Panc1 (cell line): ENCODE measurements around the gene SIVA1. TPM values are rescaled to one million over a fixed set of nuclear protein-coding genes. Genes with fewer than 3 reads are reported as not detected.

Experiments
- ATAC-seq: fragments of 200-7000 bp; cut with Tn5 transposase; 2 replicates; pipeline ENCODE4 v1.9.1; 2020; ENCODE audit warnings: mild to moderate bottlenecking, moderate library complexity
- BruUV-seq: library from RNA; stranded (reverse); fragments of 400-500 nt; replicated peaks from 2 replicates; lab custom pipeline; 2021; lab: Mats Ljungman, UMichigan
- CTCF ChIA-PET: fragments of 300-600 bp; sonication (Branson Sonifier 250); formaldehyde crosslinking; loops from one replicate; lab custom pipeline; 2022; ENCODE audit warnings: antibody characterized with exemption; lab: Charles Lee
- POLR2A ChIA-PET: fragments of 300-600 bp; sonication (Branson Sonifier 250); formaldehyde crosslinking; loops from one replicate; lab custom pipeline; 2022; ENCODE audit warnings: antibody characterized with exemption; lab: Charles Lee
- DNase-seq: peaks from one replicate; pipeline ENCODE4 v3.0.0-alpha.2; 2010; ENCODE audit warnings: low read depth, low spot score
- H3K27ac ChIP-seq: 2 replicates; pipeline ENCODE4 v1.5.1; 2011; ENCODE audit warnings: mild to moderate bottlenecking, low read length, inconsistent platforms
- H3K27me3 ChIP-seq: fragments of 200-500 bp; sonication (Bioruptor generic); 2 replicates; pipeline ENCODE4 v1.6.0; 2014; ENCODE audit warnings: low read length, inconsistent platforms; ENCODE audit not compliant: control insufficient read depth, insufficient read depth
- H3K36me3 ChIP-seq: fragments of 200-500 bp; sonication (Bioruptor generic); 2 replicates; pipeline ENCODE4 v1.5.1; 2014; ENCODE audit warnings: inconsistent platforms, mild to moderate bottlenecking, low read length, moderate library complexity; ENCODE audit not compliant: control insufficient read depth, insufficient read depth
- H3K4me1 ChIP-seq: 2 replicates; pipeline ENCODE4 v1.5.1; 2011; ENCODE audit warnings: inconsistent platforms, mild to moderate bottlenecking, low read length, moderate library complexity; ENCODE audit not compliant: control insufficient read depth, insufficient read depth
- H3K4me3 ChIP-seq, 2 experiments: 2 replicates each; pipeline ENCODE4 v1.5.1; 2011 to 2012; ENCODE audit warnings: low read depth in 2 of 2, low read length in 2 of 2, mild to moderate bottlenecking in 2 of 2, inconsistent platforms in 1 of 2, moderate library complexity in 1 of 2
- H3K9me3 ChIP-seq: fragments of 200-500 bp; sonication (Bioruptor generic); 2 replicates; pipeline ENCODE4 v1.5.1; 2014; ENCODE audit warnings: low read depth, mild to moderate bottlenecking, inconsistent platforms, low read length, moderate library complexity; ENCODE audit not compliant: control insufficient read depth, insufficient read depth
- POLR2AphosphoS5 ChIP-seq: IDR thresholded peaks from 2 replicates; pipeline ENCODE4 v1.6.1; 2012; ENCODE audit warnings: mild to moderate bottlenecking, low read depth, low read length, moderate library complexity
- SIN3A ChIP-seq: IDR thresholded peaks from 2 replicates; pipeline ENCODE4 v1.6.1; 2012; ENCODE audit warnings: low read depth, mild to moderate bottlenecking, low read length, moderate library complexity, borderline replicate concordance; ENCODE audit not compliant: insufficient read depth
- TCF7L2 ChIP-seq: IDR thresholded peaks from 2 replicates; pipeline ENCODE4 v1.6.1; 2011; ENCODE audit warnings: mild to moderate bottlenecking, low read depth, low read length, inconsistent platforms
- in situ Hi-C: cut with HindIII; loops from 2 replicates; pipeline ENCODE4 v1.10.0; 2016; ENCODE audit warnings: low sequenced_read_pairs, low pct_unique_long_range_greater_than_20kb
- intact Hi-C: fragments of 100-400 bp; cut with micrococcal nuclease; formaldehyde crosslinking; loops from one replicate; pipeline ENCODE4 v1.10.0; 2022; ENCODE audit not compliant: unreplicated experiment
- total RNA-seq: library from RNA; stranded (reverse); gene quantifications from one replicate; pipeline ENCODE4 v1.2.1, GENCODE V29; 2021; ENCODE audit not compliant: unreplicated experiment
- TF ChIP-seq, protein P1 (sequence below), 2 experiments: IDR thresholded peaks; 2 replicates each; pipeline ENCODE4 v1.6.1; 2011 to 2012; ENCODE audit warnings: low read depth in 2 of 2, control low read depth in 1 of 2, low read length in 1 of 2, mild to moderate bottlenecking in 1 of 2, moderate library complexity in 1 of 2; ENCODE audit not compliant: insufficient read depth in 1 of 2
- TF ChIP-seq, protein P2 (sequence below): fragments of 450-650 bp; IDR thresholded peaks from 2 replicates; pipeline ENCODE4 v1.5.1; 2017; ENCODE audit warnings: mild to moderate bottlenecking

Gene SIVA1
- total RNA-seq, 1 experiment from 2014 or later: 100 TPM

DNA sequence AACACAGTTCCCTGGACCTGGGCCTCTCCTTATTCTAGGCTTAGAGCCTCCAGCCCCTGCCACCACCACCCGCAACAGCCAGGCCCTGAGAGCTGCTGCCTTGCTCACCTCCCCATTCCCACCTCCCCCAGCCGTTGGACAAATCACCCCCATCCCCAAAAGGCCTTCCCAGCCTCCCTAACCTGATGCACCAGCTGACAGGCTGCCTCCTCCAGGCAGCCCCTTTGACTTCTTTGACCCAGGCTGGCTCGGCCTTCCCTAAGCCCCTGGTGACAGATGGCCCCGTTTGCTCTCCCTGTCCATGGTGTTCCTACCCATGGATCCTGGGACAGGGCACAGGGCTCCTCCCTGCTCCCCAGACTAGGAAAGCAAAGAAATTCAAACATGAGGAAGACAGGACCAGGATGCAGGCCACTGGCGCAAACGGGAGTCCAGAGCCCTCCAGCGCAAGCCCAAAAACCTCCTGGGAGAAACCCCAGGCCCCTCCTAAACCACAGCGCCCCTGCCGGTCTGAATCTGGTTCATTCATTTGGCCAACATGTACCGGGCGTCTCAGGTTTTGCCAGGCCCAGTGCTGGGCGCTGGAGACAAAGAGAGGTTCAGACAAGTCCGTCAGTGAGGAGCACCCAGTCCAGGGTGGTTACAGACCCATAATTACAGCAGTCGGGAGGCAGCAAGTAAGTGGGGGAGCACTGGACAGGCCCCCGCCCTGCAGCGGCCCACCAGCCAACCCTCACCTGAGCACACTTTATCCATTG lies 40.2 kb downstream of the SIVA1 start:
- POLR2A ChIA-PET: no interaction called here
- TF ChIP-seq, protein P1, sequence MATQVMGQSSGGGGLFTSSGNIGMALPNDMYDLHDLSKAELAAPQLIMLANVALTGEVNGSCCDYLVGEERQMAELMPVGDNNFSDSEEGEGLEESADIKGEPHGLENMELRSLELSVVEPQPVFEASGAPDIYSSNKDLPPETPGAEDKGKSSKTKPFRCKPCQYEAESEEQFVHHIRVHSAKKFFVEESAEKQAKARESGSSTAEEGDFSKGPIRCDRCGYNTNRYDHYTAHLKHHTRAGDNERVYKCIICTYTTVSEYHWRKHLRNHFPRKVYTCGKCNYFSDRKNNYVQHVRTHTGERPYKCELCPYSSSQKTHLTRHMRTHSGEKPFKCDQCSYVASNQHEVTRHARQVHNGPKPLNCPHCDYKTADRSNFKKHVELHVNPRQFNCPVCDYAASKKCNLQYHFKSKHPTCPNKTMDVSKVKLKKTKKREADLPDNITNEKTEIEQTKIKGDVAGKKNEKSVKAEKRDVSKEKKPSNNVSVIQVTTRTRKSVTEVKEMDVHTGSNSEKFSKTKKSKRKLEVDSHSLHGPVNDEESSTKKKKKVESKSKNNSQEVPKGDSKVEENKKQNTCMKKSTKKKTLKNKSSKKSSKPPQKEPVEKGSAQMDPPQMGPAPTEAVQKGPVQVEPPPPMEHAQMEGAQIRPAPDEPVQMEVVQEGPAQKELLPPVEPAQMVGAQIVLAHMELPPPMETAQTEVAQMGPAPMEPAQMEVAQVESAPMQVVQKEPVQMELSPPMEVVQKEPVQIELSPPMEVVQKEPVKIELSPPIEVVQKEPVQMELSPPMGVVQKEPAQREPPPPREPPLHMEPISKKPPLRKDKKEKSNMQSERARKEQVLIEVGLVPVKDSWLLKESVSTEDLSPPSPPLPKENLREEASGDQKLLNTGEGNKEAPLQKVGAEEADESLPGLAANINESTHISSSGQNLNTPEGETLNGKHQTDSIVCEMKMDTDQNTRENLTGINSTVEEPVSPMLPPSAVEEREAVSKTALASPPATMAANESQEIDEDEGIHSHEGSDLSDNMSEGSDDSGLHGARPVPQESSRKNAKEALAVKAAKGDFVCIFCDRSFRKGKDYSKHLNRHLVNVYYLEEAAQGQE (IDR thresholded peaks at IDR 0.05; ENCODE audit: insufficient read depth in 1 of 2, low read depth in 2 of 2, low read length in 1 of 2): no peak
- no peak for TF ChIP-seq SIN3A
- TF ChIP-seq POLR2AphosphoS5: no peak
- TF ChIP-seq TCF7L2: no peak
- TF ChIP-seq, protein P2, sequence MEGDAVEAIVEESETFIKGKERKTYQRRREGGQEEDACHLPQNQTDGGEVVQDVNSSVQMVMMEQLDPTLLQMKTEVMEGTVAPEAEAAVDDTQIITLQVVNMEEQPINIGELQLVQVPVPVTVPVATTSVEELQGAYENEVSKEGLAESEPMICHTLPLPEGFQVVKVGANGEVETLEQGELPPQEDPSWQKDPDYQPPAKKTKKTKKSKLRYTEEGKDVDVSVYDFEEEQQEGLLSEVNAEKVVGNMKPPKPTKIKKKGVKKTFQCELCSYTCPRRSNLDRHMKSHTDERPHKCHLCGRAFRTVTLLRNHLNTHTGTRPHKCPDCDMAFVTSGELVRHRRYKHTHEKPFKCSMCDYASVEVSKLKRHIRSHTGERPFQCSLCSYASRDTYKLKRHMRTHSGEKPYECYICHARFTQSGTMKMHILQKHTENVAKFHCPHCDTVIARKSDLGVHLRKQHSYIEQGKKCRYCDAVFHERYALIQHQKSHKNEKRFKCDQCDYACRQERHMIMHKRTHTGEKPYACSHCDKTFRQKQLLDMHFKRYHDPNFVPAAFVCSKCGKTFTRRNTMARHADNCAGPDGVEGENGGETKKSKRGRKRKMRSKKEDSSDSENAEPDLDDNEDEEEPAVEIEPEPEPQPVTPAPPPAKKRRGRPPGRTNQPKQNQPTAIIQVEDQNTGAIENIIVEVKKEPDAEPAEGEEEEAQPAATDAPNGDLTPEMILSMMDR: no peak; the same call in 1 of the 2 replicates
- no TSS peak for BruUV-seq
- Histone ChIP-seq H3K4me3 (peak overlapping the region; percentile 64; a peak in 3 of 4 replicates), H3K4me1 (peaks cover 51% of the 10 kb centered on the region), H3K36me3 (peaks cover 2% of the 10 kb centered on the region; the same call in 1 of the 2 replicates), H3K9me3 (no peaks in the 10 kb centered on the region), H3K27ac (peak overlapping the region; percentile 81), H3K27me3 (no peaks in the 10 kb centered on the region)
- in situ Hi-C loops: no loop called here
- ATAC-seq (no peak), DNase-seq (no peak)
- CTCF ChIA-PET: no interaction called here
- intact Hi-C loops: no loop called here

DNA sequence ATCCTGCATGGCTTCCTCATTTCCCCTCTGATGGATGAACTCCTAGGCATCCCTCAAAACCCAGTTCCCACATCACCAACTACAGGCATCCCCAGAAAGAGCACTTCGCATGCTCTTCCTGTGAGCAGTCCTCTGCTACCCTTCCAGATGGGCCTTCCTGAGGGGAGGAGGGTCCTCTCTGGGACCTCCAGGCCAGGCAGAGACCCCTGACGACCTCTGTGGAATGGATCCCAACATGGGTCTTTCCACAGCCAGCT lies 40.7 kb downstream of the SIVA1 start:
- in situ Hi-C loops (no loop called here), intact Hi-C loops (no loop called here)
- no peak for ATAC-seq
- CTCF ChIA-PET: no interaction called here
- DNase-seq: no peak
- Histone ChIP-seq H3K9me3 (no peaks in the 10 kb centered on the region), H3K36me3 (peaks cover 2% of the 10 kb centered on the region; the same call in 1 of the 2 replicates), H3K27ac (peak overlapping the region; percentile 81), H3K4me1 (peaks cover 52% of the 10 kb centered on the region), H3K4me3 (peak overlapping the region; percentile 64), H3K27me3 (no peaks in the 10 kb centered on the region)
- POLR2A ChIA-PET: no interaction called here
- TF ChIP-seq, protein P1 (IDR thresholded peaks at IDR 0.05; ENCODE audit: insufficient read depth in 1 of 2, low read depth in 2 of 2, low read length in 1 of 2): no peak
- TF ChIP-seq TCF7L2: no peak
- TF ChIP-seq SIN3A: no peak
- TF ChIP-seq, protein P2: no peak
- TF ChIP-seq POLR2AphosphoS5: no peak
- no TSS peak for BruUV-seq
